Trophoblast cell (in vitro differentiated cells and primary cell): Measurements from ENCODE around the gene ZCCHC8.
"Not testable (repeated sequence)": the region's sequence is repeated elsewhere in the genome, so short reads cannot be mapped to it uniquely, and the experiment has no call there.

ENCODE experiments used
- DNase-seq, 2 donors: peaks; one replicate each; pipeline ENCODE4 v3.0.0-alpha.2; 2016
- H2AFZ ChIP-seq: 2 replicates; pipeline ENCODE4 v1.6.1; 2013; ENCODE audit warnings: low read length, moderate library complexity, mild to moderate bottlenecking; ENCODE audit not compliant: insufficient read depth, poor library complexity
- H2AK5ac ChIP-seq: 2 replicates; pipeline ENCODE4 v1.6.1; 2013; ENCODE audit warnings: mild to moderate bottlenecking, low read length
- H2BK120ac ChIP-seq: 2 replicates; pipeline ENCODE4 v1.6.1; 2013; ENCODE audit warnings: low read length, mild to moderate bottlenecking, moderate library complexity; ENCODE audit not compliant: insufficient read depth, poor library complexity
- H2BK12ac ChIP-seq: 2 replicates; pipeline ENCODE4 v1.6.1; 2013; ENCODE audit warnings: mild to moderate bottlenecking, low read length, moderate library complexity
- H2BK5ac ChIP-seq: 2 replicates; pipeline ENCODE4 v1.6.1; 2013; ENCODE audit warnings: low read length, low read depth, moderate library complexity, mild to moderate bottlenecking; ENCODE audit not compliant: poor library complexity
- H3K14ac ChIP-seq: 2 replicates; pipeline ENCODE4 v1.6.1; 2013; ENCODE audit warnings: mild to moderate bottlenecking, low read length
- H3K18ac ChIP-seq: 2 replicates; pipeline ENCODE4 v1.6.1; 2013; ENCODE audit warnings: mild to moderate bottlenecking, low read length
- H3K23ac ChIP-seq: 2 replicates; pipeline ENCODE4 v1.6.1; 2013; ENCODE audit warnings: low read length
- H3K27ac ChIP-seq: 2 replicates; pipeline ENCODE4 v1.5.1; 2013; ENCODE audit warnings: low read depth, mild to moderate bottlenecking, inconsistent platforms, low read length, moderate library complexity
- H3K27me3 ChIP-seq: 2 replicates; pipeline ENCODE4 v1.6.1; 2013; ENCODE audit warnings: inconsistent platforms, mild to moderate bottlenecking, low read length, moderate library complexity; ENCODE audit not compliant: insufficient read depth
- H3K36me3 ChIP-seq, 2 experiments: 1 replicate in 1 of 2; 2 replicates in 1 of 2; pipeline ENCODE4 v1.6.1; 2013; ENCODE audit warnings: low read length in 2 of 2, mild to moderate bottlenecking in 2 of 2, moderate library complexity in 1 of 2; ENCODE audit not compliant: insufficient read depth in 2 of 2, control insufficient read depth in 1 of 2
- H3K4ac ChIP-seq: 2 replicates; pipeline ENCODE4 v1.6.1; 2013; ENCODE audit warnings: low read depth, mild to moderate bottlenecking, low read length, moderate library complexity
- H3K4me1 ChIP-seq, 2 experiments: 1 replicate in 1 of 2; 2 replicates in 1 of 2; pipeline ENCODE4 v1.6.1; 2013; ENCODE audit warnings: low read length in 2 of 2, mild to moderate bottlenecking in 2 of 2, moderate library complexity in 1 of 2; ENCODE audit not compliant: insufficient read depth in 2 of 2, control insufficient read depth in 1 of 2
- H3K4me2 ChIP-seq: 2 replicates; pipeline ENCODE4 v1.6.1; 2013; ENCODE audit warnings: inconsistent platforms, mild to moderate bottlenecking, low read length, moderate library complexity
- H3K4me3 ChIP-seq: 2 replicates; pipeline ENCODE4 v1.5.1; 2013; ENCODE audit warnings: mild to moderate bottlenecking, low read depth, low read length, inconsistent platforms
- H3K79me1 ChIP-seq: one replicate; pipeline ENCODE4 v1.6.1; 2013; ENCODE audit warnings: low read length
- H3K79me2 ChIP-seq: 2 replicates; pipeline ENCODE4 v1.6.1; 2013; ENCODE audit warnings: low read length, mild to moderate bottlenecking; ENCODE audit not compliant: control insufficient read depth, insufficient read depth, poor library complexity
- H3K9ac ChIP-seq: 2 replicates; pipeline ENCODE4 v1.6.1; 2013; ENCODE audit warnings: mild to moderate bottlenecking, low read length
- H3K9me3 ChIP-seq: 2 replicates; pipeline ENCODE4 v1.6.1; 2013; ENCODE audit warnings: low read depth, mild to moderate bottlenecking, control low read depth, inconsistent platforms, low read length; ENCODE audit not compliant: insufficient read depth
- H4K12ac ChIP-seq: 2 replicates; pipeline ENCODE4 v1.6.1; 2013; ENCODE audit warnings: low read depth, mild to moderate bottlenecking, low read length, moderate library complexity
- H4K8ac ChIP-seq: 2 replicates; pipeline ENCODE4 v1.6.1; 2013; ENCODE audit warnings: low read depth, mild to moderate bottlenecking, low read length, moderate library complexity
- H4K91ac ChIP-seq: one replicate; pipeline ENCODE4 v1.6.1; 2013; ENCODE audit warnings: low read depth, mild to moderate bottlenecking, low read length, moderate library complexity
- WGBS: extraction: QIAGEN DNeasy Blood & Tissue Kit; methylation state at CpG from one replicate; pipeline ENCODE4 v1.1.7; 2013; ENCODE audit warnings: missing lambda C conversion rate; ENCODE audit not compliant: insufficient read length, insufficient coverage; ENCODE audit errors: extremely low coverage; 5-methylcytosine and 5-hydroxymethylcytosine counted together

The ZCCHC8 gene

GRCh38 chr12:122467983-122468382, 32.7 kb downstream of the ZCCHC8 start:
- WGBS = no CpG with 5 or more reads among the region's 4 CpGs
- peak; percentile 82 to 94 for DNase-seq
- no peak overlapping the region for H3K14ac ChIP-seq

GRCh38 chr12:122464317-122465042, 36.3 kb downstream of the ZCCHC8 start:
- not testable (repeated sequence) for H3K4ac ChIP-seq, H3K18ac ChIP-seq, H4K8ac ChIP-seq, H2AFZ ChIP-seq, H3K9me3 ChIP-seq, H3K4me2 ChIP-seq, H3K36me3 ChIP-seq, H2AK5ac ChIP-seq, H4K12ac ChIP-seq, H3K4me3 ChIP-seq, H3K9ac ChIP-seq, H3K14ac ChIP-seq, H3K4me1 ChIP-seq, H3K27me3 ChIP-seq, H3K79me2 ChIP-seq, H3K23ac ChIP-seq
- peak; percentile 95 to 99 for DNase-seq
- Histone ChIP-seq H3K79me1 (peaks cover 14% of the 10 kb centered on the region), H3K27ac (peak overlapping the region; percentile 22), H2BK12ac (peak overlapping the region; percentile 23), H2BK120ac (peak overlapping the region; percentile 75), H4K91ac (peak overlapping the region; percentile 87), H2BK5ac (peak overlapping the region; percentile 26)
- no CpG with 5 or more reads among the region's 17 CpGs for WGBS

More at GRCh38 chr12:122467983-122468382, 32.7 kb downstream of the ZCCHC8 start:
- Histone ChIP-seq H4K91ac (no peak overlapping the region), H3K27ac (peak overlapping the region; percentile 86), H3K23ac (no peak overlapping the region), H2AFZ (no peak overlapping the region), H4K8ac (no peak overlapping the region), H3K9me3 (no peaks in the 10 kb centered on the region), H3K4me2 (no peak overlapping the region), H2BK120ac (no peak overlapping the region), H3K4me1 (peaks cover 3 to 13% of the 10 kb centered on the region in 2 experiments), H3K27me3 (no peaks in the 10 kb centered on the region), H3K18ac (no peak overlapping the region), H3K79me2 (no peaks in the 10 kb centered on the region), H3K4me3 (no peak overlapping the region), H3K4ac (no peak overlapping the region), H2BK5ac (no peak overlapping the region), H2AK5ac (no peak overlapping the region), H3K9ac (no peak overlapping the region), H4K12ac (no peak overlapping the region), H3K36me3 (peaks cover 4 to 7% of the 10 kb centered on the region in 2 experiments), H3K79me1 (peaks cover 23% of the 10 kb centered on the region), H2BK12ac (no peak overlapping the region)

GRCh38 chr12:122460641-122461040, 40.1 kb downstream of the ZCCHC8 start:
- Histone ChIP-seq H3K4me2 (no peak overlapping the region), H3K79me2 (no peaks in the 10 kb centered on the region), H3K9me3 (no peaks in the 10 kb centered on the region), H3K4ac (no peak overlapping the region), H3K79me1 (peaks cover 9% of the 10 kb centered on the region), H4K8ac (no peak overlapping the region), H3K23ac (no peak overlapping the region), H3K18ac (no peak overlapping the region), H2BK12ac (peak overlapping the region; percentile 9), H2AFZ (no peak overlapping the region), H3K36me3 (no peaks in the 10 kb centered on the region), H4K91ac (no peak overlapping the region), H3K27me3 (no peaks in the 10 kb centered on the region), H2AK5ac (no peak overlapping the region), H3K4me1 (peaks cover 3 to 5% of the 10 kb centered on the region in 2 experiments), H3K4me3 (no peak overlapping the region), H4K12ac (no peak overlapping the region), H3K14ac (no peak overlapping the region), H3K9ac (no peak overlapping the region), H2BK120ac (peak overlapping the region; percentile 7), H3K27ac (no peak overlapping the region), H2BK5ac (no peak overlapping the region)
- DNase-seq = no peak
- no CpG with 5 or more reads among the region's 2 CpGs for WGBS

- Histone ChIP-seq H2AFZ (no peak overlapping the region), H3K4me1 (peaks cover 3 to 5% of the 10 kb centered on the region in 2 experiments), H4K8ac (no peak overlapping the region), H3K9me3 (no peaks in the 10 kb centered on the region), H2BK5ac (no peak overlapping the region), H3K79me1 (peaks cover 7% of the 10 kb centered on the region), H3K23ac (no peak overlapping the region), H3K9ac (no peak overlapping the region), H3K14ac (no peak overlapping the region), H4K91ac (no peak overlapping the region), H3K4me3 (no peak overlapping the region), H4K12ac (no peak overlapping the region), H3K18ac (no peak overlapping the region), H3K4me2 (no peak overlapping the region), H3K36me3 (no peaks in the 10 kb centered on the region), H3K27me3 (no peaks in the 10 kb centered on the region), H3K79me2 (no peaks in the 10 kb centered on the region), H2BK120ac (peak overlapping the region; percentile 69), H3K27ac (no peak overlapping the region), H2AK5ac (no peak overlapping the region), H2BK12ac (no peak overlapping the region), H3K4ac (no peak overlapping the region)
- DNase-seq = no peak
- no CpG with 5 or more reads among the region's 7 CpGs for WGBS
Observed at GRCh38 chr12:122460061-122460460, 40.7 kb downstream of the ZCCHC8 start.
